Cardiac muscle cell (in vitro differentiated cells and primary cell): ENCODE measurements around the gene ARHGEF10L. TPM values are rescaled to one million over a fixed set of nuclear protein-coding genes. Genes with fewer than 3 reads are reported as not detected.

Experiments used
- DNase-seq, 2 donors: peaks; one replicate each; pipeline versions ENCODE4 v3.0.0 to v3.0.0-alpha.2; 2010 to 2017; ENCODE audit warnings: low read depth in 1 of 2, low spot score in 1 of 2
- H3K27ac ChIP-seq: fragments of 200-600 bp; sonication (generic); 2 replicates; pipeline ENCODE4 v1.5.1; 2016
- H3K27me3 ChIP-seq: fragments of 200-600 bp; sonication (generic); 2 replicates; pipeline ENCODE4 v1.6.0; 2016; ENCODE audit warnings: control low read depth
- H3K36me3 ChIP-seq: fragments of 200-600 bp; sonication (generic); 2 replicates; pipeline ENCODE4 v1.5.1; 2016; ENCODE audit warnings: control low read depth
- H3K4me1 ChIP-seq: fragments of 200-600 bp; sonication (generic); 2 replicates; pipeline ENCODE4 v1.8.1; 2017; ENCODE audit warnings: low read depth, mild to moderate bottlenecking, mixed run types
- H3K4me3 ChIP-seq: fragments of 200-600 bp; sonication (generic); 2 replicates; pipeline ENCODE4 v1.5.1; 2016; ENCODE audit warnings: mild to moderate bottlenecking
- H3K9me3 ChIP-seq: fragments of 200-600 bp; sonication (generic); 2 replicates; pipeline ENCODE4 v1.5.1; 2017; ENCODE audit warnings: low read depth, mild to moderate bottlenecking, control low read depth
- CTCF ChIP-seq: IDR thresholded peaks from 2 replicates; pipeline ENCODE4 v1.5.1; 2012; ENCODE audit warnings: low read depth, mild to moderate bottlenecking, low read length
- polyA plus RNA-seq: library from polyadenylated mRNA; unstranded; fragments of >200 nt; fragmentation: Nextera tagmentation; extraction: Ambion mirVana; gene quantifications from 2 replicates; pipeline ENCODE4 v1.2.1, GENCODE V29; 2016
- total RNA-seq: library from RNA; depleted of rRNA; stranded (reverse); fragments of >200 nt; gene quantifications from 2 replicates; pipeline ENCODE4 v1.2.3, GENCODE V29; 2016

Gene ARHGEF10L
- total and polyA plus RNA-seq, 2 experiments from 2014 or later: 32.3 to 55.4 TPM

DNA sequence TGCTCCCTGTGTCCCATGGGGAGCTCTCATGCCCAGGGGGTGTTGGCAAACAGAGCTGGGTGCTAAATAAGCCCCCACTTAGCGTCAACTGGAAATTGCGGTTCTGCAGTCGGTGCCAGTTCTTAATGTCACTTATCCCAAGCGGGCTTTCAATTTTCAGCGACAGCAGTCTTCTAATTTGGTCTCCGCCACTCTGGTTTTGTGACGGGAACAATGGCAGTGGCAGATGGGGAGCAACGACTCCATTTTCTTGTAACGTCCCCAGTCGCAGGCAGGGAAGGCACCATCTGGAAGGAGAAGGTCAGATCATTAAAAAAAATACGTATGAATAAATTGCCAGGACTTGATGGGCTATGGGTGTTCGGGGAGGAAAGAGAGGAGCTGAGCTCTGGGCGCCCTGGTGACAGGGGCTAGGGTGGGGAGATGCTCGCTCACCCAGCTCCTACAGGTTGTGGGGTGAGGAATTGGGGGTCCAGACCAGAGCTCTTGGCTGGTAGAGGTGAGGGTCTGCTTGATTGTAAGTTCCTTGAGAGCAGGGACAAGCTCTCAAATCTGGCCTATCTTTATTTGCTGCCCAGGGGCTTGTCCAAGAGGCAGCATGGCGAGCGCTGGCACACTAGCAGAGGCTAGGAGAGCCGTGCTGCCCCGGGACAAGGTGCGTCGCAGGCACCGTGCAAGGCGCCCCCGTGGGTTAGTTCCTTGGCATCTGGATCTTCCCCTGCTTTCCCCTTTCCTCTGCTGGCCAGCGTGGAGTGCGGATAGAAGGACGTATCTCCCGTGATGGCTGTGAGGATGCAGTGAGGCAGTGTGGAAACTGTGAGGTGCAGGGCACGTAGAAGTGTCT lies 105.8 kb downstream of the ARHGEF10L start:
- no peak for DNase-seq
- no peaks in the 10 kb centered on the region for H3K27me3 ChIP-seq
- H3K4me3 ChIP-seq: no peak overlapping the region
- no peaks in the 10 kb centered on the region for H3K36me3 ChIP-seq
- H3K9me3 ChIP-seq: no peaks in the 10 kb centered on the region
- no peaks in the 10 kb centered on the region for H3K4me1 ChIP-seq
- no peak for TF ChIP-seq CTCF
- no peak overlapping the region for H3K27ac ChIP-seq

DNA sequence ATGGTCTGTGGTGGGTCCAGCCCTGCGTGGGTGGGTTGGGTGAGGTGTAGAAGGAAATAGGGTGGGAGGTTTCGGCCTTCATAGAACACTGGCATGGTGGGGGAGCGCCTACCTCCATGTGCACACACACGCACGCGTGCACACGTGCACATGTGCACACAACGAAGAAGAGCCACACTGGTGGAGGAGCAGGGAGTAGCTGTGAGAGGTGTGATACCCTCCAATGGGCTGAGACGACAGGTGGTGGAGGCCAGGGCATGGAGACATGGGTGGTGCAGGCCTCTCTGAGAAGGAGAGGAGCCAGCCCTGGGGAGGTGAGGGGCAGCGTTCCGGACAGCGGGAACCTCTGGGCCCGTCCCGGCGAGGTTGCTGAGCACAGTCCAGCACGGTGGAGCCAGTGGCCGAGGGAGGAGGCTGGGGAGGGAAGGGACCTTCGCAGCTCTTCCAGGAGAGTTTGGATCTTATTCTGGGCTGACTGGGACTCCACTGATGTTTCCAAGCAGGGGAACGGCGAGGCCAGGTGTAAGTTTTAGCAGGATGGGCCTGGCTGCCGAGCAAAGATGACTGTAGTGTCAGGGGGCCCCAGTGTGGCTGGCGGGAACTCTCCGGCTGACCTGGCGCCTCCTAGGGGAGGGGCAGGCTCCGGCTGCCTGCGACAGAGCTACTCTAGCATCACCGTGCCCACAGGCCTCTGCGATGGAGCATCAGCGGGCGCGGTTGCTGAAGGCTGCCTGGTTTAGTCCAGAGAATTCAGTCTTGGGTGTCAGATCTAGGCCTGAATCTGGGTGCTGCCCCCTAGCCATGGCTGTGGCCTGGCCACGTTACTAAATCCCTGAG lies 107.2 kb downstream of the ARHGEF10L start:
- Histone ChIP-seq H3K27ac (no peak overlapping the region), H3K27me3 (no peaks in the 10 kb centered on the region), H3K9me3 (no peaks in the 10 kb centered on the region), H3K36me3 (no peaks in the 10 kb centered on the region), H3K4me3 (no peak overlapping the region), H3K4me1 (no peaks in the 10 kb centered on the region)
- peak; percentile 4 for TF ChIP-seq CTCF
- no peak for DNase-seq

DNA sequence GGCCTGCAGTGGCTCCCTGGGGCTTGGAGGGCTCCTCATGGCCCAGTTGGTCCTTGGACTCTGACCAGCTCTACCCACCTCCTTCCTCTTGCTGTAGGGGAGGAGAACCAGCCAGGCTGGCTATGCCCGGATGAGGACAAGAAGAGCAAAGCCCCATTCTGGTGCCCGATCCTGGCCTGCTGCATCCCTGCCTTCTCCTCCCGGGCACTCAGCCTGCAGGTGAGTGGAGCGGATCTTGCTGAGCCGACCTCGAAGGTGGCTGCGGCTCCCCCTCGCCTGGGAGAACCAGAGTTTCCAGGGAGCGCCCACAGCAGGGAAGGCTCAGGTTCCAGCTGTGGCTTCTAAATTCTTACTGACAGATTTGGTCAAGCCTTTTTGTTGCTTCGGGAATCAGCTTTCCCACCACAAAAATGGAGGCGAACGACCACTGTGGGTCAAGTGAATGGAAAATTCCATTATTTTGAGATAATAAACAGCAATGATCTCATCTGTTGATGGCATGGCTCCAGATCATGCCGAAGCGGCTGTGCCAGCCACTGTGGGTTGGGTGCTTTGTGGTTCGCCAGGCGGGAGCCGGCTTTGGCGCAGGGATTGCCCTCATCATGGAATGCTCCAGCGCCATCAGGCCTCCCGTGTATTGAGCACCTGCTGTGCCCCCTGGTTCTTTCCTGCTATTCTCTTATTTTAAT lies 109.1 kb downstream of the ARHGEF10L start:
- Histone ChIP-seq H3K4me3 (no peak overlapping the region), H3K36me3 (no peaks in the 10 kb centered on the region), H3K27ac (no peak overlapping the region), H3K9me3 (no peaks in the 10 kb centered on the region), H3K27me3 (no peaks in the 10 kb centered on the region), H3K4me1 (no peaks in the 10 kb centered on the region)
- no peak for DNase-seq
- no peak for TF ChIP-seq CTCF

DNA sequence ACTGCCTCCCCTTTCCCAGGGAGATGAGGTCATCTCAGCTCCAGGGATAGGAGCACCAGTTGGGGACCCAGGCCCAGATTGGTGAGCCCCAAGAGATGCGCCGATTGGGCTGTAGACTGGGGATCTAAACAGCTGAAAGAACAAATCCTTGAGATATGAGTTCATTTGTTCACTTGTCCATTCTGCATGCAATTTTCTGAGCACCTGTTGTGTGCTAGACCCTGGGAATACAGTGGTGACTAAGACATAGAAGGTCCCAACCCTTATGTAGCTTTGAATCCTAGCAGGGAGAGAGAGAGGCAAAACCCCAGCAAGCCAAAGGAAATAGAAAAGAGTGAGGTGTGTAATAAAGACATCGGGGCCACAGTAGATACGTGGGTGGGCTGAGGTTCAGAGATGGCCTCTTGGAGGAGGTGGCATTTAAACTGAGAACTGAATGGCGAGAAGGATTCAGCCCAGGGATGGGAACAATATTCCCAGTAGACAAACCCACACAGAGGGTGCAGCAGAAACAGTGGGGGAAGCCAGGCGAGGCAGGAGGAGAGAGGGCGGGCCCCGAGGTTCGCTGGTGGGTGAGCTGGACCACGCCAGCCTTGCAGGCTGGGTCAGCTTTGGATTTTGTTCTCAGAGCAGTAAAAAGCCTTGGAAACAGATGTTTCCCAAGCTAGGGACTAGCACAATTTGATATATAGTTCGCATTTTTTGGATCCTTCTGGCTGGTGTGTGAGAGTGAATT lies 110.0 kb downstream of the ARHGEF10L start:
- no peak for DNase-seq
- no peaks in the 10 kb centered on the region for H3K9me3 ChIP-seq
- no peak overlapping the region for H3K4me3 ChIP-seq
- H3K4me1 ChIP-seq: no peaks in the 10 kb centered on the region
- no peak for TF ChIP-seq CTCF
- H3K36me3 ChIP-seq: no peaks in the 10 kb centered on the region
- H3K27me3 ChIP-seq: no peaks in the 10 kb centered on the region
- no peak overlapping the region for H3K27ac ChIP-seq

DNA sequence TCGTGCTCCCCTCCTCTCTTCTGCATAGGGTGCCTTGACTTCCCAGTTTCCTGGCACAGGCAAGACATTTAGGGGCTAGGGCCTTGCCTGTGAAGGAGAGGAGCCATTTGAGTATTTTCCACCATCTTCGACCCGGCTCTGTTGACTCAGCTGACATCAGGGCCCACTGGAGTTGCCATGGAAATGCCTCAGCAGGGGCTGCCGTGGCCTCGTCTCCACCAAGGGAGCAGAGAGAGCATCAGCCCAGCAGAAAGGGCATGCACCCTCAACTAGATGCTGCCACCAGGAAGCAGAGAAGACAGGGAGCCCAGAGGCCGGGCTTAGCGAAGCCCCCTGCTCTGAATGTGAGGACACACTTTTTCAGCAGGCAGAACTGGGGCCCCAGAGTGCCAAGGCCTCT lies 113.8 kb downstream of the ARHGEF10L start:
- Histone ChIP-seq H3K27me3 (no peaks in the 10 kb centered on the region), H3K36me3 (no peaks in the 10 kb centered on the region), H3K4me3 (no peak overlapping the region), H3K9me3 (no peaks in the 10 kb centered on the region), H3K4me1 (no peaks in the 10 kb centered on the region), H3K27ac (peak overlapping the region; percentile 3)
- no peak for DNase-seq
- TF ChIP-seq CTCF: no peak
